Stimulated activated naive CD8-positive, alpha-beta T cell treated with anti-CD3 and anti-CD28 coated beads, Interleukin-15, amount 100 ng/mL, for 72 hours (primary cell): ENCODE results near the gene RGS9BP.
"Not testable (repeated sequence)": the region's sequence is repeated elsewhere in the genome, so short reads cannot be mapped to it uniquely, and the experiment has no call there.

ENCODE experiments used
- ATAC-seq: fragments of 150-1000 bp; cut with Tn5 transposase; 2 replicates; pipeline ENCODE4 v1.10.0; 2021; ENCODE audit warnings: mild to moderate bottlenecking, moderate library complexity
- DNase-seq, 2 donors: peaks; one replicate each; pipeline ENCODE4 v3.0.0; 2021 to 2022
- H3K27ac Mint-ChIP-seq, 2 donors: one replicate each; pipeline ENCODE4 v1.8.0; 2022; ENCODE audit warnings: mild to moderate bottlenecking in 2 of 2, mixed read lengths in 2 of 2, moderate library complexity in 2 of 2
- H3K27me3 Mint-ChIP-seq: one replicate; pipeline ENCODE4 v1.8.0; 2022; ENCODE audit warnings: mixed read lengths
- H3K4me1 Mint-ChIP-seq: one replicate; pipeline ENCODE4 v1.8.0; 2022; ENCODE audit warnings: mild to moderate bottlenecking, mixed read lengths
- H3K4me3 Mint-ChIP-seq, 2 donors: one replicate each; pipeline ENCODE4 v1.8.0; 2022; ENCODE audit warnings: mild to moderate bottlenecking in 2 of 2, mixed read lengths in 2 of 2, moderate library complexity in 1 of 2
- H3K9me3 Mint-ChIP-seq, 2 donors: one replicate each; pipeline ENCODE4 v1.8.0; 2022; ENCODE audit warnings: mixed read lengths in 2 of 2

The RGS9BP gene

GRCh38 chr19:32675720-32676185 lies at the start of gene RGS9BP:
TSS of gene RGS9BP (plus strand) at chr19:32675848. CDS start at chr19:32676264, 416 bp downstream.
- no peaks in the 10 kb centered on the region for H3K9me3 Mint-ChIP-seq
- peak; percentile 51 for ATAC-seq
- H3K4me1 Mint-ChIP-seq, result peaks cover 44% of the 10 kb centered on the region
- peaks cover 27% of the 10 kb centered on the region for H3K27me3 Mint-ChIP-seq
- H3K4me3 Mint-ChIP-seq, result peak within 1 kb of the TSS; percentile 84 to 85
- DNase-seq, result peak; percentile 54 to 59
- peak within 1 kb of the TSS in 1 of 2 donors; percentile 6 for H3K27ac Mint-ChIP-seq

- DNase-seq, result no peak
- H3K4me3 Mint-ChIP-seq, result no peak overlapping the region
- H3K27ac Mint-ChIP-seq, result peak overlapping the region in 1 of 2 donors; percentile 92
- no peak for ATAC-seq
- H3K4me1 Mint-ChIP-seq, result no peaks in the 10 kb centered on the region
- no peaks in the 10 kb centered on the region for H3K9me3 Mint-ChIP-seq
- no peaks in the 10 kb centered on the region for H3K27me3 Mint-ChIP-seq
These were observed 48.7 kb upstream of the RGS9BP start for GRCh38 chr19:32626969-32627368.

GRCh38 chr19:32627714-32628270 lies 47.9 kb upstream of the RGS9BP start:
- ATAC-seq (no peak), DNase-seq (no peak)
- Mint-ChIP-seq H3K9me3 (no peaks in the 10 kb centered on the region), H3K27ac (no peak overlapping the region), H3K4me3 (no peak overlapping the region), H3K4me1 (no peaks in the 10 kb centered on the region), H3K27me3 (no peaks in the 10 kb centered on the region)

- Mint-ChIP-seq H3K9me3 (no peaks in the 10 kb centered on the region), H3K4me1 (no peaks in the 10 kb centered on the region), H3K27me3 (no peaks in the 10 kb centered on the region), H3K27ac (no peak overlapping the region), H3K4me3 (no peak overlapping the region)
- ATAC-seq (no peak), DNase-seq (no peak)
These were observed 45.3 kb upstream of the RGS9BP start for GRCh38 chr19:32630338-32630737.

GRCh38 chr19:32631381-32631780 lies 44.3 kb upstream of the RGS9BP start:
- DNase-seq, result no peak
- Mint-ChIP-seq H3K9me3 (no peaks in the 10 kb centered on the region), H3K4me1 (no peaks in the 10 kb centered on the region), H3K4me3 (no peak overlapping the region), H3K27me3 (no peaks in the 10 kb centered on the region), H3K27ac (no peak overlapping the region)
- ATAC-seq, result no peak

- Mint-ChIP-seq H3K9me3 (no peaks in the 10 kb centered on the region), H3K4me1 (peaks cover 12% of the 10 kb centered on the region), H3K27me3 (no peaks in the 10 kb centered on the region), H3K27ac (no peak overlapping the region), H3K4me3 (no peak overlapping the region)
- no peak for DNase-seq
- ATAC-seq, result no peak
These were observed 38.2 kb upstream of the RGS9BP start for GRCh38 chr19:32637480-32637879.

- ATAC-seq (no peak), DNase-seq (no peak)
- H3K27ac Mint-ChIP-seq, result no peak overlapping the region
- H3K27me3 Mint-ChIP-seq, result no peaks in the 10 kb centered on the region
- H3K4me3 Mint-ChIP-seq, result no peak overlapping the region
- no peaks in the 10 kb centered on the region for H3K9me3 Mint-ChIP-seq
- peaks cover 23% of the 10 kb centered on the region for H3K4me1 Mint-ChIP-seq
These were observed 37.0 kb upstream of the RGS9BP start for GRCh38 chr19:32638625-32639024.

- Mint-ChIP-seq H3K9me3 (no peaks in the 10 kb centered on the region), H3K4me3 (peak overlapping the region in 1 of 2 donors; percentile 76), H3K4me1 (peaks cover 52% of the 10 kb centered on the region), H3K27me3 (no peaks in the 10 kb centered on the region), H3K27ac (no peak overlapping the region)
- peak; percentile 76 to 84 for DNase-seq
- ATAC-seq, result peak; percentile 96
These were observed 32.9 kb upstream of the RGS9BP start for GRCh38 chr19:32642771-32643170.

- no peaks in the 10 kb centered on the region for H3K9me3 Mint-ChIP-seq
- H3K27ac Mint-ChIP-seq, result peak overlapping the region in 1 of 2 donors; percentile 86
- peak overlapping the region in 1 of 2 donors; percentile 41 for H3K4me3 Mint-ChIP-seq
- peak; percentile 45 to 73 for DNase-seq
- peaks cover 56% of the 10 kb centered on the region for H3K4me1 Mint-ChIP-seq
- no peaks in the 10 kb centered on the region for H3K27me3 Mint-ChIP-seq
- peak; percentile 83 for ATAC-seq
These were observed 29.1 kb upstream of the RGS9BP start for GRCh38 chr19:32646556-32646955.

GRCh38 chr19:32647361-32647760 lies 28.3 kb upstream of the RGS9BP start:
- H3K9me3 Mint-ChIP-seq, result no peaks in the 10 kb centered on the region
- peak overlapping the region in 1 of 2 donors; percentile 13 for H3K4me3 Mint-ChIP-seq
- ATAC-seq (no peak), DNase-seq (no peak)
- peaks cover 48% of the 10 kb centered on the region for H3K4me1 Mint-ChIP-seq
- H3K27me3 Mint-ChIP-seq, result no peaks in the 10 kb centered on the region
- no peak overlapping the region for H3K27ac Mint-ChIP-seq

- Mint-ChIP-seq H3K27ac (no peak overlapping the region), H3K27me3 (no peaks in the 10 kb centered on the region), H3K9me3 (no peaks in the 10 kb centered on the region), H3K4me1 (peaks cover 31% of the 10 kb centered on the region), H3K4me3 (no peak overlapping the region)
- ATAC-seq, result no peak
- DNase-seq, result no peak
These were observed 25.9 kb upstream of the RGS9BP start for GRCh38 chr19:32649751-32650150.

- H3K4me1 Mint-ChIP-seq, result peaks cover 31% of the 10 kb centered on the region
These were observed 25.0 kb upstream of the RGS9BP start for GRCh38 chr19:32650671-32651070.

GRCh38 chr19:32651729-32652140 lies 23.9 kb upstream of the RGS9BP start:
- no peaks in the 10 kb centered on the region for H3K27me3 Mint-ChIP-seq
- H3K27ac Mint-ChIP-seq, result no peak overlapping the region
- H3K4me3 Mint-ChIP-seq, result no peak overlapping the region
- ATAC-seq, result no peak
- no peak for DNase-seq
- H3K9me3 Mint-ChIP-seq, result no peaks in the 10 kb centered on the region
- H3K4me1 Mint-ChIP-seq, result peaks cover 22% of the 10 kb centered on the region

More at GRCh38 chr19:32650671-32651070, 25.0 kb upstream of the RGS9BP start:
- Mint-ChIP-seq H3K27me3 (no peaks in the 10 kb centered on the region), H3K4me3 (no peak overlapping the region), H3K27ac (no peak overlapping the region), H3K9me3 (no peaks in the 10 kb centered on the region)
- no peak for ATAC-seq
- no peak for DNase-seq

- H3K4me3 Mint-ChIP-seq, H3K9me3 Mint-ChIP-seq, H3K27ac Mint-ChIP-seq, DNase-seq, H3K27me3 Mint-ChIP-seq, ATAC-seq: not testable (repeated sequence)
- peaks cover 16% of the 10 kb centered on the region for H3K4me1 Mint-ChIP-seq
These were observed 23.3 kb upstream of the RGS9BP start for GRCh38 chr19:32652331-32652730.

- Mint-ChIP-seq H3K9me3 (no peaks in the 10 kb centered on the region), H3K27ac (no peak overlapping the region), H3K4me3 (no peak overlapping the region), H3K27me3 (no peaks in the 10 kb centered on the region), H3K4me1 (peaks cover 9% of the 10 kb centered on the region)
- no peak for DNase-seq
- no peak for ATAC-seq
These were observed 22.6 kb upstream of the RGS9BP start for GRCh38 chr19:32652894-32653598.

GRCh38 chr19:32653599-32653915 lies 22.1 kb upstream of the RGS9BP start:
- Mint-ChIP-seq H3K27me3 (no peaks in the 10 kb centered on the region), H3K4me1 (peaks cover 5% of the 10 kb centered on the region), H3K9me3 (no peaks in the 10 kb centered on the region), H3K27ac (no peak overlapping the region), H3K4me3 (no peak overlapping the region)
- DNase-seq (no peak), ATAC-seq (no peak)
